Breast epithelium (tissue), 3 donors: ENCODE results near the gene GMDS.

Source experiments
- POLR2A ChIP-seq: fragments of 450-650 bp; IDR thresholded peaks from one replicate; pipeline ENCODE4 v1.6.1; 2016; ENCODE audit warnings: antibody characterized with exemption, mild to moderate bottlenecking, moderate library complexity
- POLR2AphosphoS5 ChIP-seq, 3 donors: sonication (generic); formaldehyde crosslinking; IDR thresholded peaks; one replicate each; pipeline ENCODE4 v1.6.1; 2017; ENCODE audit warnings: antibody characterized with exemption in 3 of 3
- TF ChIP-seq, protein P1 (sequence below), 3 donors: fragments of 450-650 bp; IDR thresholded peaks; one replicate each; pipeline ENCODE4 v1.5.1; 2016 to 2017; ENCODE audit warnings: antibody characterized with exemption in 3 of 3, mild to moderate bottlenecking in 3 of 3, moderate library complexity in 3 of 3

DNA sequence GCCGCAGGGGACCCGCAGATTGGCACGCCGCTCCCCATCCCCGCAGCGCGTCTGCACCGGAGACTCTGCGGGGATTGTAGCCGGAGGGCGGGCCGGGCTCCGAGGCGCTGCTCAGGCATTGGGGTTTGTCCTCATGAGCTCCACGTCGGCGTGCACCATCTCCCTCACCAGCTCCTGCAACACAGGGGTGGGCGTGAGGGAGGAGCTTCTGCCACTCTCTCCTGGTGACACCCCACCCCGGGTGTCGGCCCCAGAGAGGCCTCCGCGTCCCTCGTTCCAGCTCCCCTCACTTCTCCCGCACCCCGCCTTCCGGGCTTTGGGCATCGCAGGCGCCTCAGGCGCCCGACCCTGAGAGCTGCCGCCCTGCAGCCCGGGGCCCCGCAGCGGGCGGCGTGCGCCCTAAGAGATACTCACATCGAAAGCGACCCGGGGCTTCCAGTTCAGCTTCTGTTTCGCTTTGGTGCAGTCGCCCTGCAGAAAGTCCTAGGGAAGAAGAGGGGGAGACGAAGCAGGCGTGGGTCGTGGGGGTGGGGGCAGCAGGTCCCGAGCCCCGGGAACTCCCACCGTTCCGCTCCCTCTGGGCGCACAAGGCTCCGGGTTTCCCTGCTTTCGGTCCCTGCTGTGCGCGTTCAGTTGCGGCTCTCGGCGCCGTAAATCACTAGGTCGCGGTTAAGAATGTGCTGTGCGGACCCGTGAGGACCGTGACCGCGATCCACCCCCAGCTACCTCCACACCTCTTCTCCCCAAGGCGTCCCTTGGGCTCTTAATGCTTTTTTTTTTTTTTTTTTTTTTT is 621.2 kb downstream of the GMDS start:
- no peak for TF ChIP-seq POLR2A
- TF ChIP-seq, protein P1, sequence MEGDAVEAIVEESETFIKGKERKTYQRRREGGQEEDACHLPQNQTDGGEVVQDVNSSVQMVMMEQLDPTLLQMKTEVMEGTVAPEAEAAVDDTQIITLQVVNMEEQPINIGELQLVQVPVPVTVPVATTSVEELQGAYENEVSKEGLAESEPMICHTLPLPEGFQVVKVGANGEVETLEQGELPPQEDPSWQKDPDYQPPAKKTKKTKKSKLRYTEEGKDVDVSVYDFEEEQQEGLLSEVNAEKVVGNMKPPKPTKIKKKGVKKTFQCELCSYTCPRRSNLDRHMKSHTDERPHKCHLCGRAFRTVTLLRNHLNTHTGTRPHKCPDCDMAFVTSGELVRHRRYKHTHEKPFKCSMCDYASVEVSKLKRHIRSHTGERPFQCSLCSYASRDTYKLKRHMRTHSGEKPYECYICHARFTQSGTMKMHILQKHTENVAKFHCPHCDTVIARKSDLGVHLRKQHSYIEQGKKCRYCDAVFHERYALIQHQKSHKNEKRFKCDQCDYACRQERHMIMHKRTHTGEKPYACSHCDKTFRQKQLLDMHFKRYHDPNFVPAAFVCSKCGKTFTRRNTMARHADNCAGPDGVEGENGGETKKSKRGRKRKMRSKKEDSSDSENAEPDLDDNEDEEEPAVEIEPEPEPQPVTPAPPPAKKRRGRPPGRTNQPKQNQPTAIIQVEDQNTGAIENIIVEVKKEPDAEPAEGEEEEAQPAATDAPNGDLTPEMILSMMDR (IDR thresholded peaks at IDR 0.05) = no peak
- no peak for TF ChIP-seq POLR2AphosphoS5 (IDR thresholded peaks at IDR 0.05)
